B cell (primary cell): Measurements from ENCODE around the gene ERCC8. TPM values are rescaled to one million over a fixed set of nuclear protein-coding genes. Genes with fewer than 3 reads are reported as not detected.

Source experiments
- ATAC-seq: fragments of 200-7000 bp; cut with Tn5 transposase; one replicate; pipeline ENCODE4 v1.10.0; 2021; ENCODE audit warnings: low read depth, mild to moderate bottlenecking, moderate number of reproducible peaks, moderate library complexity
- CTCF ChIA-PET: fragments of 350-600 bp; sonication (Branson Sonifier 250); formaldehyde crosslinking; loops from one replicate; lab custom pipeline; 2021; ENCODE audit warnings: antibody characterized with exemption, inconsistent platforms; lab: Charles Lee
- POLR2A ChIA-PET: fragments of 350-600 bp; sonication (Branson Sonifier 250); formaldehyde crosslinking; loops from one replicate; lab custom pipeline; 2021; ENCODE audit warnings: antibody characterized with exemption; lab: Charles Lee
- DNase-seq: peaks from one replicate; pipeline ENCODE4 v3.0.0; 2013
- H2AFZ ChIP-seq: 2 replicates; pipeline ENCODE4 v1.6.1; 2012; ENCODE audit warnings: mild to moderate bottlenecking, low read depth, low read length; ENCODE audit not compliant: insufficient read depth, poor library complexity, severe bottlenecking
- H3K27ac ChIP-seq, 2 donors: 1 replicate in 1 of 2; 2 replicates in 1 of 2; pipeline ENCODE4 v1.5.1; 2012 to 2013; ENCODE audit warnings: low read length in 2 of 2, mild to moderate bottlenecking in 2 of 2, moderate library complexity in 1 of 2
- H3K27me3 ChIP-seq, 4 experiments: fragments of 200-600 bp in 1 of 4; sonication (generic) in 1 of 4; replicated peaks in 1 of 4; 1 replicate in 2 of 4; 2 replicates in 2 of 4; pipeline versions ENCODE4 v1.6.1 to v1.7.0; 2013 to 2016; ENCODE audit warnings: low read length in 3 of 4, mild to moderate bottlenecking in 2 of 4, mixed read lengths in 1 of 4, moderate library complexity in 1 of 4; ENCODE audit not compliant: insufficient read depth in 4 of 4, control insufficient read depth in 3 of 4; ENCODE audit errors: control extremely low read depth in 1 of 4
- H3K36me3 ChIP-seq, 2 experiments: replicated peaks in 1 of 2; 1 replicate in 1 of 2; 2 replicates in 1 of 2; pipeline versions ENCODE4 v1.6.1 to v1.7.1; 2013; ENCODE audit warnings: low read length in 1 of 2; ENCODE audit not compliant: insufficient read depth in 2 of 2, control insufficient read depth in 1 of 2; ENCODE audit errors: control extremely low read depth in 1 of 2, extremely low read depth in 1 of 2
- H3K4me1 ChIP-seq, 2 donors: fragments of 200-600 bp in 1 of 2; sonication (generic) in 1 of 2; 1 replicate in 1 of 2; 2 replicates in 1 of 2; pipeline versions ENCODE4 v1.5.1 to v1.6.1; 2013 to 2017; ENCODE audit warnings: low read length in 2 of 2; ENCODE audit not compliant: control insufficient read depth in 2 of 2, insufficient read depth in 2 of 2
- H3K4me2 ChIP-seq: replicated peaks from 2 replicates; pipeline ENCODE3; 2012; ENCODE audit warnings: mild to moderate bottlenecking, low read depth, low read length; ENCODE audit not compliant: poor library complexity, severe bottlenecking
- H3K4me3 ChIP-seq, 5 experiments: fragments of 200-600 bp in 1 of 5; sonication (generic) in 1 of 5; 1 replicate in 3 of 5; 2 replicates in 2 of 5; pipeline versions ENCODE4 v1.5.1 to v1.7.0; 2011 to 2016; ENCODE audit warnings: low read length in 4 of 5, mild to moderate bottlenecking in 4 of 5, low read depth in 2 of 5, control low read depth in 1 of 5, moderate library complexity in 1 of 5; ENCODE audit not compliant: insufficient read depth in 1 of 5; ENCODE audit errors: control extremely low read depth in 1 of 5, extremely low read depth in 1 of 5
- H3K79me2 ChIP-seq: fragments of 200-600 bp; sonication (generic); one replicate; pipeline ENCODE4 v1.6.0; 2016; ENCODE audit warnings: low read length; ENCODE audit not compliant: control insufficient read depth, insufficient read depth
- H3K9ac ChIP-seq: fragments of 200-600 bp; sonication (generic); 2 replicates; pipeline ENCODE4 v1.6.1; 2017; ENCODE audit warnings: mild to moderate bottlenecking, low read length, moderate library complexity
- H3K9me3 ChIP-seq, 3 donors: one replicate each; pipeline versions ENCODE4 v1.6.1 to v1.7.1; 2013; ENCODE audit warnings: low read length in 2 of 3; ENCODE audit not compliant: control insufficient read depth in 2 of 3, insufficient read depth in 1 of 3; ENCODE audit errors: control extremely low read depth in 1 of 3
- H4K20me1 ChIP-seq: 2 replicates; pipeline ENCODE4 v1.6.0; 2012; ENCODE audit warnings: mild to moderate bottlenecking, low read length; ENCODE audit not compliant: insufficient read depth, control insufficient read depth, poor library complexity, severe bottlenecking
- H3K27ac Mint-ChIP-seq: one replicate; pipeline ENCODE4 v1.8.0; 2021; ENCODE audit warnings: mixed read lengths
- H3K27me3 Mint-ChIP-seq: one replicate; pipeline ENCODE4 v1.8.0; 2021; ENCODE audit warnings: mixed read lengths
- H3K4me1 Mint-ChIP-seq: one replicate; pipeline ENCODE4 v1.8.0; 2021; ENCODE audit warnings: mixed read lengths
- H3K4me3 Mint-ChIP-seq: one replicate; pipeline ENCODE4 v1.8.0; 2021; ENCODE audit warnings: mixed read lengths
- H3K9me3 Mint-ChIP-seq: one replicate; pipeline ENCODE4 v1.8.0; 2022; ENCODE audit warnings: mixed read lengths; ENCODE audit not compliant: insufficient read depth
- EZH2 ChIP-seq: IDR thresholded peaks from 2 replicates; pipeline ENCODE4 v1.6.1; 2012; ENCODE audit warnings: borderline replicate concordance, low read depth, mild to moderate bottlenecking, moderate library complexity, low read length; ENCODE audit not compliant: insufficient read depth, poor library complexity, severe bottlenecking
- WGBS: methylation state at CpG from one replicate; pipeline ENCODE4 v1.1.5; 2013; ENCODE audit warnings: missing lambda C conversion rate; ENCODE audit not compliant: insufficient coverage; 5-methylcytosine and 5-hydroxymethylcytosine counted together
- intact Hi-C: fragments of 100-400 bp; cut with micrococcal nuclease; formaldehyde crosslinking; loops from one replicate; pipeline ENCODE4 v1.10.0; 2022
- polyA plus RNA-seq: library from polyadenylated mRNA; depleted of rRNA; stranded (reverse); fragments of >200 nt; gene quantifications from 2 replicates; pipeline ENCODE4 v1.2.3, GENCODE V29; 2012
- total RNA-seq, 2 donors: library from RNA; stranded (reverse); fragments of 120-200 nt in 1 of 2; gene quantifications; 1 replicate in 1 of 2; 2 replicates in 1 of 2; pipeline versions ENCODE4 v1.2.3 to v1.2.4, GENCODE V29; 2013 to 2022
- TF ChIP-seq, protein P1 (sequence below): fragments of 200-600 bp; IDR thresholded peaks from one replicate; pipeline ENCODE4 v1.8.0; 2022; ENCODE audit warnings: antibody characterized with exemption, mild to moderate bottlenecking

The ERCC8 gene
- total and polyA plus RNA-seq, 2 donors (not counting 1 experiment from before 2014, with no cell fraction given): 6.8 to 9.2 TPM

DNA sequence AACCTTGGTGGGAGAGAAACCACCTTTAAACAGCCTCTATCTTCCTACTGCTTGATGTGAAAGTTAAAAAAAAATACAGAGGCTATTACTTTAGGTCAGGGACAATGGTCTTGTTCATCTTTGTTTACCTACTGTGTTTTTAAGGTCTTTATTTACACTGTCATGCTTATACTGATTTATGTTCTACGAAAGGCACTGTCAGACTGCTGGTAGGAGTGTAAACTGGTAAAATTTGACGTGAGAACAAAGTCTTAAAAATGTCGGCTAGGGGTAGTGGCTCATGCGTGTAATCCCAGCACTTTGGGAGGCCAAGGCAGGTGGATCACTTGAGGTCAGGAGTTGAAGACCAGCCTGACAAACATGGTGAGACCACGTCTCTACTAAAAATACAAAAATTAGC lies 58.7 kb downstream of the ERCC8 start:
- Histone ChIP-seq H3K27ac (no peak overlapping the region), H3K9me3 (peaks cover 0 to 11% (median 0%) of the 10 kb centered on the region in 3 donors), H3K4me3 (no peak overlapping the region), H3K4me2 (no peak overlapping the region), H3K79me2 (no peaks in the 10 kb centered on the region), H2AFZ (no peak overlapping the region), H4K20me1 (no peaks in the 10 kb centered on the region), H3K36me3 (no peaks in the 10 kb centered on the region), H3K27me3 (no peaks in the 10 kb centered on the region), H3K9ac (no peak overlapping the region), H3K4me1 (no peaks in the 10 kb centered on the region)
- intact Hi-C loops: no loop called here
- ChIA-PET POLR2A (no interaction called here), CTCF (no interaction called here)
- no peak for TF ChIP-seq EZH2
- TF ChIP-seq, protein P1, sequence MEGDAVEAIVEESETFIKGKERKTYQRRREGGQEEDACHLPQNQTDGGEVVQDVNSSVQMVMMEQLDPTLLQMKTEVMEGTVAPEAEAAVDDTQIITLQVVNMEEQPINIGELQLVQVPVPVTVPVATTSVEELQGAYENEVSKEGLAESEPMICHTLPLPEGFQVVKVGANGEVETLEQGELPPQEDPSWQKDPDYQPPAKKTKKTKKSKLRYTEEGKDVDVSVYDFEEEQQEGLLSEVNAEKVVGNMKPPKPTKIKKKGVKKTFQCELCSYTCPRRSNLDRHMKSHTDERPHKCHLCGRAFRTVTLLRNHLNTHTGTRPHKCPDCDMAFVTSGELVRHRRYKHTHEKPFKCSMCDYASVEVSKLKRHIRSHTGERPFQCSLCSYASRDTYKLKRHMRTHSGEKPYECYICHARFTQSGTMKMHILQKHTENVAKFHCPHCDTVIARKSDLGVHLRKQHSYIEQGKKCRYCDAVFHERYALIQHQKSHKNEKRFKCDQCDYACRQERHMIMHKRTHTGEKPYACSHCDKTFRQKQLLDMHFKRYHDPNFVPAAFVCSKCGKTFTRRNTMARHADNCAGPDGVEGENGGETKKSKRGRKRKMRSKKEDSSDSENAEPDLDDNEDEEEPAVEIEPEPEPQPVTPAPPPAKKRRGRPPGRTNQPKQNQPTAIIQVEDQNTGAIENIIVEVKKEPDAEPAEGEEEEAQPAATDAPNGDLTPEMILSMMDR: no peak
- no peaks in the 10 kb centered on the region for H3K27me3 Mint-ChIP-seq
- H3K4me3 Mint-ChIP-seq: no peak overlapping the region
- DNase-seq (no peak), ATAC-seq (no peak)
- no peak overlapping the region for H3K27ac Mint-ChIP-seq
- H3K4me1 Mint-ChIP-seq: no peaks in the 10 kb centered on the region
- H3K9me3 Mint-ChIP-seq: no peaks in the 10 kb centered on the region
- 92% methylated on average over 3 of the region's 5 CpGs for WGBS

DNA sequence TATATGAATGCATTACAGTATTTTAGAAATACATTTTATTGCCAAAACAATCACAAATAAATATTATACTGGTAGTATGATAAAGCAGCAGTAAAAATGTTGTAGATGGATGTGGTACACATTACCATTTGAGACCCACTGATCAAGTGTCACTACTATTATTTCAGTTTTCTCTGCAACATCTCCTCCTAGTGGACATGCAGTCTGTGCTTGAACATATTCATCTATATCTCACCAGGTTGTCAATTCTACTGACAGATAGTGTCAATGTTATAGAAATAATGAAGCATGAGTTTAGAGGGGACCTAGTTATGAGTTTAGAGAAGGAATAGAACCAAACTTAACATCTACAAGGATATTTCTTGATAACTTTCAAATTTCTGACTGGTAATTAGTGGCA lies 61.6 kb downstream of the ERCC8 start:
- Mint-ChIP-seq H3K9me3 (no peaks in the 10 kb centered on the region), H3K27me3 (no peaks in the 10 kb centered on the region), H3K4me3 (no peak overlapping the region), H3K4me1 (no peaks in the 10 kb centered on the region), H3K27ac (no peak overlapping the region)
- no peak for ATAC-seq
- H3K9me3 ChIP-seq: peaks cover 0 to 15% (median 0%) of the 10 kb centered on the region in 3 donors
- no peaks in the 10 kb centered on the region for H3K79me2 ChIP-seq
- TF ChIP-seq, protein P1: no peak
- no peak for TF ChIP-seq EZH2
- no peaks in the 10 kb centered on the region for H4K20me1 ChIP-seq
- H3K27me3 ChIP-seq: no peaks in the 10 kb centered on the region
- H2AFZ ChIP-seq: no peak overlapping the region
- H3K4me1 ChIP-seq: no peaks in the 10 kb centered on the region
- CTCF ChIA-PET: no interaction called here
- H3K36me3 ChIP-seq: no peaks in the 10 kb centered on the region
- intact Hi-C loops: no loop called here
- no peak overlapping the region for H3K9ac ChIP-seq
- no peak overlapping the region for H3K27ac ChIP-seq
- no peak overlapping the region for H3K4me3 ChIP-seq
- no peak overlapping the region for H3K4me2 ChIP-seq
- POLR2A ChIA-PET: no interaction called here
- DNase-seq: no peak
